HEK293 (cell line): ENCODE results near the gene CALCOCO1.
A peak's percentile ranks its signal among the peaks of the same experiment; 100 is the strongest.

ENCODE experiments used
- CTCF ChIA-PET: fragments of 350-600 bp; formaldehyde crosslinking; extraction: SDS; loops from one replicate; lab custom pipeline; 2021; ENCODE audit warnings: antibody characterized with exemption; lab: Yijun Ruan, JAX
- POLR2A ChIA-PET: fragments of 300-600 bp; formaldehyde crosslinking; extraction: SDS; loops from one replicate; lab custom pipeline; 2020; ENCODE audit warnings: antibody characterized with exemption, inconsistent platforms; lab: Yijun Ruan, JAX
- H3K27ac ChIP-seq: fragments of 200-500 bp; sonication (Bioruptor generic); 2 replicates; pipeline ENCODE4 v1.5.1; 2014; ENCODE audit warnings: low read depth, low read length, control low read depth, inconsistent platforms; ENCODE audit errors: extremely low read depth
- H3K36me3 ChIP-seq, 2 experiments: fragments of 200-500 bp in 1 of 2; sonication (Bioruptor generic) in 1 of 2; 1 replicate in 1 of 2; 2 replicates in 1 of 2; pipeline ENCODE4 v1.5.1; 2014 to 2017; ENCODE audit warnings: inconsistent platforms in 2 of 2, low read length in 2 of 2; ENCODE audit not compliant: control insufficient read depth in 2 of 2, insufficient read depth in 1 of 2
- H3K4me1 ChIP-seq: fragments of 200-500 bp; sonication (Bioruptor generic); 2 replicates; pipeline ENCODE4 v1.5.1; 2014; ENCODE audit warnings: mild to moderate bottlenecking, low read length, inconsistent platforms; ENCODE audit not compliant: control insufficient read depth, insufficient read depth
- H3K4me3 ChIP-seq: 2 replicates; pipeline ENCODE4 v1.5.1; 2011; ENCODE audit warnings: low read depth, mild to moderate bottlenecking, control low read depth, low read length, moderate library complexity
- H3K9me3 ChIP-seq: fragments of 200-500 bp; sonication (Bioruptor generic); 2 replicates; pipeline ENCODE4 v1.5.1; 2014; ENCODE audit warnings: low read depth, low read length, inconsistent platforms; ENCODE audit not compliant: control insufficient read depth, insufficient read depth
- ELK4 ChIP-seq: IDR thresholded peaks from 2 replicates; pipeline ENCODE4 v1.6.1; 2011; ENCODE audit warnings: mild to moderate bottlenecking, low read depth, low read length, borderline replicate concordance
- HIC1 ChIP-seq: fragments of 450-650 bp; formaldehyde crosslinking; IDR thresholded peaks from 2 replicates; pipeline ENCODE4 v1.5.1; 2016; ENCODE audit warnings: missing biosample characterization, missing genetic modification characterization
- HOXD13 ChIP-seq: sonication (generic); formaldehyde crosslinking; IDR thresholded peaks from 2 replicates; pipeline ENCODE4 v1.8.0; 2022; ENCODE audit warnings: missing genetic modification reagents, borderline replicate concordance
- KLF1 ChIP-seq: fragments of 450-650 bp; formaldehyde crosslinking; IDR thresholded peaks from 2 replicates; pipeline ENCODE4 v1.5.1; 2016; ENCODE audit warnings: missing biosample characterization, missing genetic modification characterization
- KLF7 ChIP-seq: fragments of 450-650 bp; formaldehyde crosslinking; IDR thresholded peaks from 2 replicates; pipeline ENCODE4 v1.5.1; 2016; ENCODE audit warnings: missing biosample characterization, missing genetic modification characterization, borderline replicate concordance
- PRDM6 ChIP-seq: fragments of 450-650 bp; formaldehyde crosslinking; IDR thresholded peaks from 2 replicates; pipeline ENCODE4 v1.5.1; 2017; ENCODE audit warnings: missing biosample characterization, missing genetic modification characterization
- REPIN1 ChIP-seq: fragments of 450-650 bp; formaldehyde crosslinking; IDR thresholded peaks from 2 replicates; pipeline ENCODE4 v1.5.1; 2017; ENCODE audit warnings: missing biosample characterization, missing genetic modification characterization, low read depth
- ZBTB1 ChIP-seq: fragments of 450-650 bp; formaldehyde crosslinking; IDR thresholded peaks from 2 replicates; pipeline ENCODE4 v1.5.1; 2016; ENCODE audit warnings: missing biosample characterization, missing genetic modification characterization
- ZFP41 ChIP-seq: fragments of 450-650 bp; formaldehyde crosslinking; IDR thresholded peaks from 2 replicates; pipeline ENCODE4 v1.5.1; 2016; ENCODE audit warnings: missing biosample characterization, missing genetic modification characterization, borderline replicate concordance
- ZFP69B ChIP-seq: fragments of 450-650 bp; formaldehyde crosslinking; IDR thresholded peaks from 2 replicates; pipeline ENCODE4 v1.5.1; 2016; ENCODE audit warnings: missing biosample characterization, missing genetic modification characterization
- ZNF121 ChIP-seq: fragments of 450-650 bp; formaldehyde crosslinking; IDR thresholded peaks from 2 replicates; pipeline ENCODE4 v1.5.1; 2016; ENCODE audit warnings: missing biosample characterization, missing genetic modification characterization
- ZNF138 ChIP-seq: fragments of 450-650 bp; formaldehyde crosslinking; IDR thresholded peaks from 2 replicates; pipeline ENCODE4 v1.5.1; 2016; ENCODE audit warnings: missing biosample characterization, missing genetic modification characterization, borderline replicate concordance
- ZNF157 ChIP-seq: fragments of 450-650 bp; formaldehyde crosslinking; IDR thresholded peaks from 2 replicates; pipeline ENCODE4 v1.5.1; 2016; ENCODE audit warnings: missing biosample characterization, missing genetic modification characterization
- ZNF19 ChIP-seq: fragments of 450-650 bp; formaldehyde crosslinking; IDR thresholded peaks from 2 replicates; pipeline ENCODE4; 2016; ENCODE audit warnings: missing biosample characterization, missing genetic modification characterization, low read depth
- ZNF221 ChIP-seq: fragments of 450-650 bp; formaldehyde crosslinking; IDR thresholded peaks from 2 replicates; pipeline ENCODE4 v1.5.1; 2017; ENCODE audit warnings: missing biosample characterization, missing genetic modification characterization, borderline replicate concordance
- ZNF24 ChIP-seq: fragments of 450-650 bp; formaldehyde crosslinking; IDR thresholded peaks from 2 replicates; pipeline ENCODE4 v1.5.1; 2016; ENCODE audit warnings: missing biosample characterization, missing genetic modification characterization
- ZNF280C ChIP-seq: fragments of 450-650 bp; formaldehyde crosslinking; IDR thresholded peaks from 2 replicates; pipeline ENCODE4 v1.5.1; 2016; ENCODE audit warnings: missing biosample characterization, missing genetic modification characterization
- ZNF292 ChIP-seq: fragments of 450-650 bp; formaldehyde crosslinking; IDR thresholded peaks from 2 replicates; pipeline ENCODE4 v1.5.1; 2016; ENCODE audit warnings: low read depth, missing biosample characterization, missing genetic modification characterization, borderline replicate concordance
- ZNF354C ChIP-seq: fragments of 450-650 bp; formaldehyde crosslinking; IDR thresholded peaks from 2 replicates; pipeline ENCODE4 v1.5.1; 2016; ENCODE audit warnings: missing biosample characterization, missing genetic modification characterization, low read depth, borderline replicate concordance
- ZNF449 ChIP-seq: fragments of 450-650 bp; formaldehyde crosslinking; IDR thresholded peaks from 2 replicates; pipeline ENCODE4 v1.5.1; 2017; ENCODE audit warnings: missing biosample characterization, mild to moderate bottlenecking, missing genetic modification characterization, moderate library complexity
- ZNF473 ChIP-seq: fragments of 450-650 bp; formaldehyde crosslinking; IDR thresholded peaks from 2 replicates; pipeline ENCODE4 v1.5.1; 2017; ENCODE audit warnings: missing biosample characterization, missing genetic modification characterization
- ZNF514 ChIP-seq: fragments of 450-650 bp; formaldehyde crosslinking; IDR thresholded peaks from 2 replicates; pipeline ENCODE4 v1.5.1; 2016; ENCODE audit warnings: missing biosample characterization, missing genetic modification characterization
- ZNF654 ChIP-seq: fragments of 450-650 bp; formaldehyde crosslinking; IDR thresholded peaks from 2 replicates; pipeline ENCODE4 v1.5.1; 2016; ENCODE audit warnings: low read depth, missing biosample characterization, missing genetic modification characterization
- ZNF747 ChIP-seq: fragments of 450-650 bp; formaldehyde crosslinking; IDR thresholded peaks from 2 replicates; pipeline ENCODE4 v1.5.1; 2016; ENCODE audit warnings: missing biosample characterization, missing genetic modification characterization

The CALCOCO1 gene

GRCh38 chr12:53667080-53667479 is 60.2 kb downstream of the CALCOCO1 start:
- no peak overlapping the region for H3K27ac ChIP-seq
- no peaks in the 10 kb centered on the region for H3K9me3 ChIP-seq
- TF ChIP-seq ZNF292 (tag by site-specific recombination) (no peak), KLF1 (tag by site-specific recombination) (no peak), HIC1 (tag by site-specific recombination) (no peak), ZNF473 (tag by site-specific recombination) (no peak), ELK4 (no peak), ZFP41 (tag by site-specific recombination) (no peak), ZNF24 (no peak), HOXD13 (no peak), REPIN1 (tag by site-specific recombination) (no peak)
- POLR2A ChIA-PET, result interaction anchor here (1.2 kb wide), 2 partner anchors 8 kb away, joined by 4 to 5 read pairs; no protein-coding TSS in a partner anchor
- no peak overlapping the region for H3K4me3 ChIP-seq
- H3K36me3 ChIP-seq, result peaks cover 72 to 79% of the 10 kb centered on the region in 2 experiments
- CTCF ChIA-PET, result interaction anchor here (1.2 kb wide), 1 partner anchor 9 kb away, joined by 3 read pairs; the partner anchor contains the start of gene ATP5MC2
- no peaks in the 10 kb centered on the region for H3K4me1 ChIP-seq

- CTCF ChIA-PET, result interaction anchor here (2.2 kb wide), 1 partner anchor 11 kb away, joined by 8 read pairs; the partner anchor contains the start of gene ATP5MC2
Measured at GRCh38 chr12:53664936-53665335, 62.3 kb downstream of the CALCOCO1 start.

GRCh38 chr12:53664191-53664590 is 63.1 kb downstream of the CALCOCO1 start:
- Histone ChIP-seq H3K4me1 (peaks cover 11% of the 10 kb centered on the region), H3K4me3 (no peak overlapping the region), H3K9me3 (no peaks in the 10 kb centered on the region), H3K36me3 (peaks cover 52 to 56% of the 10 kb centered on the region in 2 experiments), H3K27ac (no peak overlapping the region)
- ChIA-PET POLR2A (no interaction called here), CTCF (interaction anchor here (1.0 to 2.2 kb wide), 2 partner anchors 11 to 51 kb away, joined by 5 to 8 read pairs; partner anchors contain the start of gene ATP5MC2)
- TF ChIP-seq KLF7 (tag by site-specific recombination) (peak; percentile 68; the same call in 1 of the 2 replicates), ZNF138 (peak; percentile 83; the same call in 1 of the 2 replicates), ZNF221 (no peak), ZBTB1 (no peak), PRDM6 (no peak), ZNF121 (tag by site-specific recombination) (no peak), ZNF654 (tag by site-specific recombination) (peak; percentile 50), ZNF19 (tag by site-specific recombination) (0 out of 2 replicates have a peak, but pooled peaks have one; percentile 49), ZNF354C (0 out of 2 replicates have a peak, but pooled peaks have one; percentile 78), ZNF280C (no peak)

More at GRCh38 chr12:53664936-53665335, 62.3 kb downstream of the CALCOCO1 start:
- TF ChIP-seq ZNF449 (tag by site-specific recombination), result no peak
- TF ChIP-seq ZNF157 (tag by site-specific recombination), result no peak
- no peak for TF ChIP-seq ZNF514
- TF ChIP-seq ZNF747 (tag by site-specific recombination), result no peak
- TF ChIP-seq ZFP69B (tag by site-specific recombination), result no peak
- H3K4me1 ChIP-seq, result peaks cover 4% of the 10 kb centered on the region
- H3K27ac ChIP-seq, result peak overlapping the region; percentile 36; the same call in 1 of the 2 replicates
- H3K4me3 ChIP-seq, result no peak overlapping the region
- POLR2A ChIA-PET, result no interaction called here
- peaks cover 60% of the 10 kb centered on the region in 2 experiments for H3K36me3 ChIP-seq
- H3K9me3 ChIP-seq, result no peaks in the 10 kb centered on the region
